H1 (cell line): Measurements from ENCODE around the gene UBASH3B. TPM values are rescaled to one million over a fixed set of nuclear protein-coding genes. Genes with fewer than 3 reads are reported as not detected.

Experiments used
- CTBP2 ChIP-seq: IDR thresholded peaks from 2 replicates; pipeline ENCODE4 v1.7.0; 2011; ENCODE audit warnings: borderline replicate concordance, mild to moderate bottlenecking, moderate library complexity, mixed read lengths, low read length; ENCODE audit not compliant: insufficient read depth, insufficient read length
- TCF12 ChIP-seq: IDR thresholded peaks from 2 replicates; pipeline ENCODE4 v1.6.1; 2011; ENCODE audit warnings: low read depth, mild to moderate bottlenecking, low read length
- USF2 ChIP-seq: IDR thresholded peaks from 2 replicates; pipeline ENCODE4 v1.6.1; 2011; ENCODE audit warnings: low read length, improper control_type of control experiment
- polyA plus RNA-seq, 7 experiments: library from polyadenylated mRNA; depleted of rRNA in 3 of 7; stranded (reverse) in 5 of 7; unstranded in 2 of 7; fragments of >200 nt in 5 of 7; fragments of 200-250 nt in 2 of 7; gene quantifications; 1 replicate in 5 of 7; 2 replicates in 1 of 7; 4 replicates in 1 of 7; pipeline versions ENCODE4 v1.2.1 to v1.2.3, GENCODE V29; 2011 to 2013; ENCODE audit warnings: missing spikeins in 2 of 7, mixed read lengths in 2 of 7
- total RNA-seq: library from RNA; stranded (reverse); fragmentation: NEBNext Ultra II Directional; extraction: Animal tissue kit (Norgen Biotek cat#: 25700); gene quantifications from 2 replicates; pipeline ENCODE4 v1.2.1, GENCODE V29; 2021

UBASH3B gene
- total and polyA plus RNA-seq, 2 of the 8 experiments (the other 6 are each of a cell fraction or from before 2014, with no cell fraction given), result 7.5 to 9.5 TPM

GRCh38 chr11:122617926-122618325, 37.6 kb upstream of the UBASH3B start (continued):
- TF ChIP-seq USF2 (no peak), TCF12 (no peak), CTBP2 (no peak)
- TF ChIP-seq, all 59 proteins: peak for 0
